Measurements from ENCODE around the gene NNT. TPM values are rescaled to one million over a fixed set of nuclear protein-coding genes. Genes with fewer than 3 reads are reported as not detected.

Gene NNT
- total and polyA plus RNA-seq, 2 of the 13 experiments (the other 11 are each of a cell fraction or from before 2014, with no cell fraction given) = 21.1 to 58.0 TPM

DNA sequence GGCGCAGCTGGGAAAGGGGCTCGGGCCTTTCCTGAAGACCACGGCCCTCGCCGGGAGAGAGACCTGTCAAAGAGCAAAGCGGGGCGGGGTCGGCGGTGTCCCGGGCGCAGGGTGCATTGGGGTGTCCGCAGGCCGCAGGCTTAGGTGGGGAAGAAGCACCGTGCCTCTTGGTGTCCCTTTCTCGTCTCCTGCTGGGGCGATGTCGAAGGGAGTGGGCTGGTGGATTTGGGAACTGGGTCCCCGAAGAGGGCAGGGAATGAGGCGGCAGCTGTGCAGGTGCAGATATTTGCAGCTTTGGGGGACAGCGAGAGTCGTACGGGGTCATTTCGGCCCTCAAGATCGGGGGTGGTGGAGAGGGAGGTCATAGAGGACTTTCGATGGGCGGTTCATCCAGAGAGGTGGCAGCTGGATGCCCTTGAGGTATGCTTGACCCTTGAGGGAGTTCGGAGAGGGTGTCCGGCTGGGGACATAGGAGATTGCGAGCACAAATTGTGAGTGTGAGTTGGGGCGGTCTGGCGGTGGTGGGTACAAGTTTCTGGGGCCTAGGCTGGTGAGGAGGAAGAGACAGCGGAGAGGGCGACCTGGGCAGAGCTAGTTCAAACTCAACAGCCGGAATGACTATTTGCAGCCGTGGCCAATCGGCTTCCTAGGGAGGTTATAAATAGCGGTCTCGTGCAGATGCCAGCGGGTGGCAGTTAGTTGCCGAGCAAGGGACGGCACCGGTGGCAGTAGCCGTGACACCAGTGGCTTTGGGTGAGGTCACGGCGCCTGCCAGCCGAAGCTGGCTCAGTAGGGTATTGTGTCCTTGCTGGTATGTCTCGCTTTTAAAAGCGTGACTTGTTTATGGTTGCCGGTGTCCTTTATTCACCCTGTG, 601 bp downstream of the NNT start (continued):
- TF ChIP-seq, protein P1, sequence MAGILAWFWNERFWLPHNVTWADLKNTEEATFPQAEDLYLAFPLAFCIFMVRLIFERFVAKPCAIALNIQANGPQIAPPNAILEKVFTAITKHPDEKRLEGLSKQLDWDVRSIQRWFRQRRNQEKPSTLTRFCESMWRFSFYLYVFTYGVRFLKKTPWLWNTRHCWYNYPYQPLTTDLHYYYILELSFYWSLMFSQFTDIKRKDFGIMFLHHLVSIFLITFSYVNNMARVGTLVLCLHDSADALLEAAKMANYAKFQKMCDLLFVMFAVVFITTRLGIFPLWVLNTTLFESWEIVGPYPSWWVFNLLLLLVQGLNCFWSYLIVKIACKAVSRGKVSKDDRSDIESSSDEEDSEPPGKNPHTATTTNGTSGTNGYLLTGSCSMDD (CRISPR knock-in tag; IDR thresholded peaks at IDR 0.05) = no peak
- 0 out of 2 replicates have a peak, but pooled peaks have one; percentile 2 for TF ChIP-seq ZNF816 (CRISPR knock-in tag; IDR thresholded peaks at IDR 0.05; ENCODE audit: borderline replicate concordance)
- TF ChIP-seq SP5 (CRISPR knock-in tag; IDR thresholded peaks at IDR 0.05; ENCODE audit: borderline replicate concordance, low read depth) = no peak
- no peak for TF ChIP-seq REPIN1 (CRISPR knock-in tag; IDR thresholded peaks at IDR 0.05; ENCODE audit: borderline replicate concordance, low read depth)
- no peak for TF ChIP-seq ZFP1 (CRISPR knock-in tag; IDR thresholded peaks at IDR 0.05)
- TF ChIP-seq, protein P2, sequence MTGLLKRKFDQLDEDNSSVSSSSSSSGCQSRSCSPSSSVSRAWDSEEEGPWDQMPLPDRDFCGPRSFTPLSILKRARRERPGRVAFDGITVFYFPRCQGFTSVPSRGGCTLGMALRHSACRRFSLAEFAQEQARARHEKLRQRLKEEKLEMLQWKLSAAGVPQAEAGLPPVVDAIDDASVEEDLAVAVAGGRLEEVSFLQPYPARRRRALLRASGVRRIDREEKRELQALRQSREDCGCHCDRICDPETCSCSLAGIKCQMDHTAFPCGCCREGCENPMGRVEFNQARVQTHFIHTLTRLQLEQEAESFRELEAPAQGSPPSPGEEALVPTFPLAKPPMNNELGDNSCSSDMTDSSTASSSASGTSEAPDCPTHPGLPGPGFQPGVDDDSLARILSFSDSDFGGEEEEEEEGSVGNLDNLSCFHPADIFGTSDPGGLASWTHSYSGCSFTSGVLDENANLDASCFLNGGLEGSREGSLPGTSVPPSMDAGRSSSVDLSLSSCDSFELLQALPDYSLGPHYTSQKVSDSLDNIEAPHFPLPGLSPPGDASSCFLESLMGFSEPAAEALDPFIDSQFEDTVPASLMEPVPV (CRISPR knock-in tag; IDR thresholded peaks at IDR 0.05) = peak; percentile 22
- TF ChIP-seq ZNF451 (CRISPR knock-in tag; IDR thresholded peaks at IDR 0.05) = no peak
- TF ChIP-seq ZNF3 (CRISPR knock-in tag; IDR thresholded peaks at IDR 0.05) = no peak
- TF ChIP-seq EEA1 (CRISPR knock-in tag; IDR thresholded peaks at IDR 0.05; ENCODE audit: borderline replicate concordance) = no peak
- peak; percentile 39; the same call in 1 of the 2 replicates for TF ChIP-seq ZNF563 (CRISPR knock-in tag; IDR thresholded peaks at IDR 0.05)
- TF ChIP-seq ATF1 (CRISPR knock-in tag; IDR thresholded peaks at IDR 0.05) = no peak
- TF ChIP-seq AFF4 (CRISPR knock-in tag; IDR thresholded peaks at IDR 0.05) = no peak
- no peak for TF ChIP-seq IRX3 (CRISPR knock-in tag; IDR thresholded peaks at IDR 0.05; ENCODE audit: borderline replicate concordance, low read depth)
- TF ChIP-seq EED (CRISPR knock-in tag; IDR thresholded peaks at IDR 0.05) = no peak
- TF ChIP-seq SP2 (CRISPR knock-in tag; IDR thresholded peaks at IDR 0.05) = no peak
- TF ChIP-seq KLF15 (CRISPR knock-in tag; IDR thresholded peaks at IDR 0.05; ENCODE audit: borderline replicate concordance) = no peak
- no peak for TF ChIP-seq MIER2 (CRISPR knock-in tag; IDR thresholded peaks at IDR 0.05)
- TF ChIP-seq KMT2B (CRISPR knock-in tag; IDR thresholded peaks at IDR 0.05) = 0 out of 2 replicates have a peak, but pooled peaks have one; percentile 2
- TF ChIP-seq ARNT (IDR thresholded peaks at IDR 0.05) = no peak
- TF ChIP-seq, protein P3, sequence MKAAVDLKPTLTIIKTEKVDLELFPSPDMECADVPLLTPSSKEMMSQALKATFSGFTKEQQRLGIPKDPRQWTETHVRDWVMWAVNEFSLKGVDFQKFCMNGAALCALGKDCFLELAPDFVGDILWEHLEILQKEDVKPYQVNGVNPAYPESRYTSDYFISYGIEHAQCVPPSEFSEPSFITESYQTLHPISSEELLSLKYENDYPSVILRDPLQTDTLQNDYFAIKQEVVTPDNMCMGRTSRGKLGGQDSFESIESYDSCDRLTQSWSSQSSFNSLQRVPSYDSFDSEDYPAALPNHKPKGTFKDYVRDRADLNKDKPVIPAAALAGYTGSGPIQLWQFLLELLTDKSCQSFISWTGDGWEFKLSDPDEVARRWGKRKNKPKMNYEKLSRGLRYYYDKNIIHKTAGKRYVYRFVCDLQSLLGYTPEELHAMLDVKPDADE (CRISPR knock-in tag; IDR thresholded peaks at IDR 0.05) = no peak
- no peak for TF ChIP-seq SOX6 (IDR thresholded peaks at IDR 0.05)
- no peak for TF ChIP-seq SOX6 (CRISPR knock-in tag; IDR thresholded peaks at IDR 0.05)
- TF ChIP-seq ZKSCAN1 (IDR thresholded peaks at IDR 0.05; ENCODE audit: low read length) = no peak
- TF ChIP-seq ZNF354B (CRISPR knock-in tag; IDR thresholded peaks at IDR 0.05) = no peak
- no peak for TF ChIP-seq ZNF552 (CRISPR knock-in tag; IDR thresholded peaks at IDR 0.05; ENCODE audit: borderline replicate concordance)

Data from HepG2 (cell line).